Fibroblast of skin of scalp (primary cell): ENCODE data around the gene ZBTB7B.

Source experiments
- DNase-seq: peaks from one replicate; pipeline ENCODE4 v3.0.0-alpha.2; 2013

ZBTB7B gene

DNA sequence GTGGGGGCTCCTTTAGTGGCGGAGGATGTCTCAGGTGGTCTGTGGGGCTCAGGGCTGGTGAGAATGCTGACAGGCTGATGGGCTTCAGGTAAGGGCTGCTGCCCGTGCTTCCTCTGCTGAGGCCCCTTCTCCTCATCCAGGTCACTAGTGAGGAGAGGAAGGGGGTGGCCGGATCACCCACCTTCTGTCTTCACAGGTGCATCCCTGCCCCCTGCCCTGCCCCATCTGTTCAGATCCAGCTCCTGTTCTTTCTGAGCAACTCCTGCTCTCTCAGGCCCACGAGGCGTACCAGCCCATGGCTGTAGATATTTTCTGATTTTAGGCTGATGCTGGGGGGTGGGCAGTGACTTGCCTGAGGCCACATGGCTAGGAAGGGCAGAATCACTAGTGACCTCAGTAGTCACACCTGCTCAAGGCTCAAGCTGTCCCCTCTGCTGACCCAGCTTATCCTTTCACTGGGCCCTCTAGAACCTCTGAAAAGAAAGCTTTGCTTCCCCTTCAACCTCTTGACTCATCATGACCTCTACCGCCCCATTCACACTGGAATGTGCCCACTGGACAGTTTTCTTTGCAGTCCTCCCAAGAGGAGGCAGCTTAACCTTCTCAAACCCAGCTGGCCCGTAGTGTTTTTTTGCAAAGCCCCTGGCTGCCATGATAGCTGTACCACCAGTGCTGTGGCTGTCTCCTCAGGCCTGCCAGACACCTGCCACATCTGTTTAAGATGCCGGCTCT is 16.2 kb downstream of the ZBTB7B start:
- DNase-seq, result no peak

DNA sequence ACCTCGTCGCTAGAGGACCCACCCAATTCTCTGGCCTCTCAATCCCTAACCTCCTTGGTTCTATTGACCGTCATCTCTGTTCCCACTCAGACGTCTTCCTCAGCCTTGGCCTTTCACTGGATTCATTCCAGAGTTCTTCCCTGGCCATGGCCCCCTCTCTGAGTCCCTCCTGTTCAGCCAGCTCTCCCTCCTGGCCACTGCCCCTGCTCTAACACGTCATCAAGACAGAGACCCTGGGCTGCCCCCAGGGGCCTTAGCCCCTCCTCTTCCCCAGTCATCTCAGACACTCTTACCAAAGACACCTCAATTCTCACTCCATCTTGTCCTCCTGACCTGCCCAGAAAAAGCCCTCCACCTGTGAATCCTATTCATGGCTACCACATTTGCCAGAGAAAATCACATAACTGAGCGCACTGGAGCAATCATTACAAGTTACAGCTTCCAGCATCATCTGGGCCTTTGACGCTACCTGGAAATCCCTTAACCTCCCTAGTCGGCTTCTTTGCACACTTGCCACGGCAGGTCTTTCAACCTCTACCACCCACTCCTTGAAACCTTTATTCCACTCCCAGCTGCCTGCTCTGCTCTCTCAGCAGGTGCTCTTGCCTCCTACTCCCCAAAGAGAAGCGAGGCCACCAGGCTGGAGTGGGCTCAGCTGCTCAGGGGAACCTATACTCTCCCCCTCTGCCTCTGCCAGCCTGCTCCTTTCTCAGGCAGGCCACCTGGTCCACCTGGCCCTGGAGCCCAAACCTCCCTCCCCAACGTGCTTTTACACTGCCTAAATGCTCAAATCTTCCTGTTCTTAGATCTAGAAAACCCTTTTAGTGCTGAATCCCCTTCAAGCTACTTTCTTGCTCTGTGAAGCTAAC is 17.0 kb downstream of the ZBTB7B start:
- DNase-seq, result no peak

DNA sequence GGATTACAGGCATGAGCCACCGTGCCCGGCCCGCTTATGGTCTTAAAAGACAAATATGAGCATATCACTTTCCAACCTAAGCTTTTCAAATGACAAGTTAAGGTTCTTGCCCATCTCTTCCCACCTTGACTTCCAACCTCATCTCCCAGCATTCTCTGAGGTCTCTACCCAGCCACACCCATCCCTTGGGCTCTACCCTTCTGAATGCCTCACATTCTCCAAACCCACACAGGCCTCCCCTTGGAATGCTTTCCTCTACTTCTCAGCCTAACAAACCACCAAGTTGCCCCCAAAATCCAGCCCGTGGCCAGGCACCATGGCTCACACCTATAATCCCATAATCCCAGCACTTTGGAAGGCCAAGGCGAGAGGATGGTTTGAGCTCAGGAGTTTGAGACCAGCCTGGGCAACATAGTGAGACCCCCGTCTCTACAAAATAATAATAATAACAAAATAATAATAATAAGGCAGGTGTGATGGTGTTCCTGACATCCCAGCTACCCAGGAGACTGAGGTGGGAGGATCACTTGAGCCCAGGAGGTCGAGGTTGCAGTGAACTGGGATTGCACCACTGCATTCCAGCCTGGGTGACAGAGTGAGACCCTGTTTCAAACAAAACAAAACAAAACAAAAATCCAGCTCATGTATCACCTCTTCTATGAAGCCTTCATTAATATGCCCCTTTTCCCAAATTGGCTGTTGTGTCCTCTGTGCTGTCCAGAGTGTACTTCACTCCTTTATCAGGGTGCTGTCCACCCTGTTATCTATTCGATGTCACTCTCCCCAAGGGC is 19.7 kb downstream of the ZBTB7B start:
- no peak for DNase-seq

DNA sequence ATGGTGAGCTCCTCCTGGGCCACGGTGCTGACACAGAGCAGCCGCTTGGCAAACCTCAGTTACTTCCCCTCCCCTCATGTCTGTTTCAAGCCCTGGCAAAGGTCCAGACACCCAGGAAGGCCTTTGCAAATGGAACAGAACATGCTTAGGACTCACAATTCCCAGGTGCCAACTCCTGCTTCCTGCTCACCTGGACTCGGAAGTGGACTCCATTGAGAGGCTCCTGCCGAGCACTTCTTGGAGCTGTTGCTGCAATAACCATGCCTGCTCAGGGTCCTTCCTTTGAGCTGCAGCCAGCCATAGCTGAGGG is 20.3 kb downstream of the ZBTB7B start:
- DNase-seq, result no peak

DNA sequence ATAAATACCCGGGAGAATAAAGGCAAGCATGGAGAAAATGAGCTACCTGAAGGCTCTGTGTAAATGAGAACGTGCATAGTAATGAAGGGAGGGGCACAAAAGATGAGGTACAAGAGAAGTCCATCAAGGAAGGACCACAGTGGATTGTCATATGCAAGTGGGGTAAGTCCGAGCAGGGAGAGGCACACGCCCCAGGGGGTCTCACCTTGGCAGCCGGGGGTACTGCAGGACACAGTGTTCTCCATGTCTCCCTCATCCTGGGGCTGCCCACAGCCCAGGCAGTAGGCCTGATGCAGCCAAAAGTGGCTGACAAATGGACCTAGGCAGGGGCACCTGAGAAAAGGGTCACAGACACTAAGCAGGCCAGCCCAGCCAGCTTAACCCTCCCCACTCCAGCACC is 21.0 kb downstream of the ZBTB7B start:
- DNase-seq, result no peak

DNA sequence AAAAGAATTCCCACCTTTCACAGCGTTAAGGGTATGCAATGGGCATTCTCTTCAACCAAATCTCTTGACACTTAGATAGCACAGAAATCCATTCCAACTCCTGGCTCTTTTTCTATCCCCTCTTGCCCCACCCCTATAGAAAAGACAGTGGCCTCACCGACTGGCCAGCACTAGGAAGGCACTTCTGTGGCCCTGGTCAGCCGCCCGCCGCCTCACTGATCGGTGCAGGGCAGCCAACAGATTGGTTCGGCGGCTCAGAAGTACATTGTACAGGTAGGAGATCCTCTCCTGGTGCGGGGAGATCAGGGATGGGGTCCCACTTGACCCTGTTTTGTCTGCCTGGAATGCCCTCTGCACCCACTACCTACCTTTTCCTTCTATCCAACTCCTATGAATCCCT is 21.7 kb downstream of the ZBTB7B start:
- DNase-seq, result no peak

DNA sequence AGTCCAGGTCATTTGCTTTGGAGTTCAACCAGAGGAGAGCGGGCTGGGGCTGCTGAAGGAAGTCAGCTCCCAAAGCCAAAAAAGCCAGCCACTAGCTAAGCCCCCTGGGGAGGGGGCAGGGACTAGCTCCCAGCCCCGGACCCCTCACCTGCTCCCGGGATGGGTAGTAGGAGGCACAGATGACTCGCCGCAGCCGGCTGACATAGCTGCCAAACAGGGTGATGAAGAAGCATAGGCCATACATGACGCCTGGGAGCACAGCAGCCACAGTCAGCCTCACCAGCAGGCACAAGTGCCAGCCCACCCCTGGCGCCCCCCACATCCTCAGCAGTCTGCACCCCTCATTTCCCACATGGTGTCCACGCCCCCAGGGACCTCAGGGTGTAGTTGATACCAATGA is 23.6 kb downstream of the ZBTB7B start:
- DNase-seq, result no peak

DNA sequence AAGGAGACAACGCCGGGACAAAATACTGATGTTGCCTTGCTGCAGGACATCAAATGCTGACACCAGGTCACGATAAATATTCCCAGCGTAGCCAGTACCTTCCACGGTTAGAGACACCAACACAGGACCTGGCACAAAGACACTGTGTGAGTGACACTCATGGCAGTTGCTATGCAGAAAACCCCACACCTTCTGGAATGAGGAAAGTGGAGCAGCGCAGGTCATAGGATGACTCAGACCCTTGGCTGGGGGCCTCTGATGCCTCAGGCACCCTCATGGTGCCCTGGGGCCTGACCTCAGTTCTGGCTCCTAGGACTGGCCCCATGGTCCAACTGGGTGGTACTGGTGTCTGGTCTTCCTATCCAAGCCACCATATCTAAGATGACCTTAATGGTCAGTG is 24.0 kb downstream of the ZBTB7B start:
- no peak for DNase-seq

DNA sequence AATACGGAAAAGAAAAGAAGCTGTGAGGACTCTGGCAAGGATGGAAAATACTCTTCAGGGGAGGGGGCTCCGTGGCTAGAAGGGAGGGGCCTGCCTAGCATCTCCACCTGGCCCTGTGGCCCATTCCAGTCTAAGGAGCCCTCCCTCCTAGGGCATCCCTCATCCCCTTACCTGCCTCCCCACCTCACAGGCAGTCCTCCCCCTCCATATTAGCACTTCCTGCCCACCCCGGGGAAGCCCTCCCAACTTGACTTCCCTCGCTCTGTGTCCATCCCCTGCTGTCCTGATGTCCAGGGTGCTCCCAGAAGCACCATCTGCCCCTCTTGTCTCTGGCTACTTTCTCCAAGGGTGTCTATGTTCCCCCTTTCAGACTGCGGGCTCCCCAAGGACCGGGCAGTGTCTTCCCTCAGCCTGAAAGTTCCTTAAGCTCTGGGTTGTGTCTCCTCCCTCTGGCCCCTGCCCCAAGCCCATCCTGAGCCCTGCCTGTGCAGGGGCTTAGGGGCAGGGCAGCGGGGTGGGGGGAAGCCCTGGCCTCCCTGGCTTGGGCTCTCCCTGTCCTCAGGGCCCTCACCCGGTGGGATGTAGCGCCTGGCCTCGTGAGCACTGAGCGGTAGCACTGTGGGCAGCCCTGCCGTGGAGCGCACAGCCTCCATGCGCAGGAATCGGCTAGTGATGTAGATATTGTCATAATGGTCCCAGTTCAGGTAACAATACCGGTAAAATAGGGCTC is 27.1 kb downstream of the ZBTB7B start:
- DNase-seq, result no peak

DNA sequence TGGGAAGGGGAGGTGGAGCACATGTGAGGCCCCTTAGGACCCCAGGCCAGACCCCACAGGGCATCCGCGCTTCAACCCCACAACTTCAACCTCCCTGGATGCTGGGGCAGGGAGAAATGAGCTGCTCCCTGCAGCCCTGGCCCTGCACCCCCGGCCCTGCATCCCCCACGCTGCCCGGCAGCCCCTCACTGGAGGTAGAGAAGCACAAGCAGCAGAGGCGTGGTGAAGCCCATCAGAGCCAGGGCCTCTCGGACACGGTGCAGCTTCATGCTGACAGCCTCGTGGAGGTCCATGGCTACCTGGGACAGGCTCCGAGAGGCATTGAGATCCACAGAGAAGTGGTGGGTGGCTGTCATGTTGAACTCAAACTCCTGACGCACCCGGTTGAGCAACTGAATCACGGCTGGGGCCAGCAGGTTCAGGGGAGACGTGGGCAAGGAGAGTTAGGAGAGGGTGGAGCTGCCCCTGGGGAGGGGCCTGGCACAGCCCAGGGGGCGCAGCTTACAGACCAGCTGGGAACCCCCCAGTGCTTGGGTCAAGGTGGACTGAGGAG is 27.7 kb downstream of the ZBTB7B start:
- no peak for DNase-seq

DNA sequence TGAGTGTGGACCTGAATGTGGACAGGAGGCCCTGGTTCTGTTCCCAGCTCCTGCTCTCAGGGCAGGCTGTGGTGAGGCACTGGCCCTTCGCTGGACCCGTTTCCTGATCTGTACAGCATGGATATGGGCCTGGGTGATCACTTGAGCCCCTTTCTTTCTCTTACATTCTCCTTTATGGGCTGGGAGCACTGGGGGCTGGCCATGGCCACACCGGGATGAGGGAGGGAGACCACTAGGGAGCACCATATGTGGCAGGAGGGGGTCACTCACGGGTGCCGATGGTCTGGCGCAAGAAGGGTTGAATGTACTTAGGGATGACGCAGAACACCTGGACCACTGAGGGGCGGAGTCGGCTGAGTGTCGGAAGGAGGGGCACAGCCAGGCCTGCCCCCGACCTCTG is 28.3 kb downstream of the ZBTB7B start:
- no peak for DNase-seq

DNA sequence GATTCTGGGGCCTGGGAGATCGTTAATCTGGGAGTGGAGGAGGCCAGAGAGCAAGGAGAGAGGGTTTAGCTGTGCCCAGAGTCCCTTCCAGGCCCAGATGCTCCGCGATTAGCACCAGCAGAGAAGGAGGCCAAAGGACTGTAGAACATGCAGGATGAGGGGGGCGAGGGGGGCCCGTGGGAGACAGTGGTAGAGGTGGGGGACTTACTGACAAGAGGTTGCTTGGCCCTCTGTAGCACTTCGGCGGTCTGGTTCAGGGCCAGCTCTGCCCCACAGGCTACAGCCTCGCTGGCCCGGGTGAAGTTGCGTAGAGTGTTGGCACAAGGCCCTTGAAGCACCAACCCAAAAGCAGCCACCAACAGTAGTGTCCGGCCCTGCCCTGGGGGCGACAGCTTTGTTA is 30.3 kb downstream of the ZBTB7B start:
- no peak for DNase-seq

DNA sequence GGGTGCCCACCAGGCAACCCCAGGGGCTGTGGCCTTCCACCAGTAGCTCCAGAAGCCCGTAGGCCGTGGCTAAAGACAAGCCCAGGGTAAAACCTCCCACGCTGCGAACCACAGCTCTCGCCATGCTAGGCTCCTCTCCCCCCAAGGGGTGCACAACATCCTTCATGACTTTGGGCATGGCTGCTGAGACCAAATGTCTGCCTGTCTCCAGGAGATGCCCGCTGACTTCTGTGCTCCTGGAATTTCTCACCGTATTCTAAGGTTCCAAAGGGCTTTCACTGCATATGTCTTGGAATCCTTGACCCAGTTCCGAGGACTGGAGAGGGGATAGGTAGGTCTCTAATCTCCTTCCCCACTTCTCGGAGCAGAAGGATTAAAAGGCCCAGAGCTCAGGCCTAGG is 30.9 kb downstream of the ZBTB7B start, which contains the start of the genes DCST1 and DCST2:
Gene DCST1 (plus strand): TSS at position 301 of the 400 bp plus-strand sequence. CDS start 213 bp downstream, outside the sequence.
Gene DCST2 (minus strand): TSS at position 258 of the 400 bp plus-strand sequence. CDS start 80 bp downstream, at position 178.
- no peak for DNase-seq

DNA sequence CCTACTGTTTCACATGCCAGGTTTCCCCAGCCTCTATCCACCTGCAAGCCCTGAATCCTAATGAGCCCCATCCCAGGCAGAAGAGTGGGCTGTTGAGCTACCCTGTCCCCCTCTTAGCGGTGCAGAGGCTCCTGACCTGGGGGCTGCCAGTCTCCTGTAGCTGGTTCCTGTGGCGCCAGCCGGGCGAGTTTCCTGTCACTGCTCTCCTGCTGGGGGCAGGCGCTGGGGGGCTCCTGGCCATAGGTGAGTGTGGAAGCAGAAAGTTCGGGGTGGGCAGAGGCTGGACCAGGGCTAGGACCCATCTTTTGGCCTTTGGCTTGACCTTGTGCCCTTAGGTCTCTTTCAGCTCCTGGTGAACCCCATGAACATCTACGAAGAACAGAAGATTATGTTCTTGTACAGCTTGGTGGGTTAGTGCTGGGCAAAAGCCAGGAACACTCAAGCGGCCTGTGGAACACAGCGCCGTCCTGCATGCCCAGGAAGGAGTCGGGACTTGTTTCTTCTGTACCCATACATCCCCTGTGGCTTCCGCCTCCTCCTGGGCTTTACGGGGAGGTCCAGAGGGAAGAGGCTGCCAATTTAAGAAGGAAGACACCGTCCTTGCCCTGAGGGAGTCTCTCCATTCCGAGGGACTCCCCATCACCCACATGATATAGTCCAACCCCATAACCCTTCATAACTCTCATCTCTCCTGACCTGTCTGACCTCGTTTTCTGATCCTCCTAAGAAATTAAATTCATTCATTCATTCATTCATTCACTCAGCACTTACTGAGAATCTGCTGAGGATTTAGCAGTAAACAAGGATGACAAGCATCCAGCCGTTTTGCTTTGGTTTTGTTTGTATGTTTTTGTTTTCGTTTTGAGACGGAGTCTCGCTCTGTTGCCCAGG is 32.0 kb downstream of the ZBTB7B start:
- DNase-seq, result no peak

DNA sequence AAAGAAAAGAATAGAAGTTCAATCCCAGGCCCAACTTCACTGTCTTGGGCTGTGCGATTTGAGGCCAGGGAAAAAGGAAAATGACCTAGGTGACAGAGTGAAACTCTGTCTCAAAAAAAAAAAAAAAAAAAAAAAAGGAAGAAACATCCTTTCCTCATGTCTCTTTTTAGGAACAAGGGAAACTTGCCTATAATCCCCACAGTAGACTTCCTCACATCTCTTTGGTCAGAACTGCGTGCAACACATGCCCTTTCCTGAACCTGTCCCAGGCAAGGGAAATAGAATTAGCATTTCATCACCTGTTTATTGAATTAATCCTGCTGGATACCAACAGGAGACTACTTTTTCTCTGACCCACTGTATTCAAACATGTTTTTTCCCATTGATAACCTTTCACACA is 33.3 kb downstream of the ZBTB7B start:
- DNase-seq, result no peak

DNA sequence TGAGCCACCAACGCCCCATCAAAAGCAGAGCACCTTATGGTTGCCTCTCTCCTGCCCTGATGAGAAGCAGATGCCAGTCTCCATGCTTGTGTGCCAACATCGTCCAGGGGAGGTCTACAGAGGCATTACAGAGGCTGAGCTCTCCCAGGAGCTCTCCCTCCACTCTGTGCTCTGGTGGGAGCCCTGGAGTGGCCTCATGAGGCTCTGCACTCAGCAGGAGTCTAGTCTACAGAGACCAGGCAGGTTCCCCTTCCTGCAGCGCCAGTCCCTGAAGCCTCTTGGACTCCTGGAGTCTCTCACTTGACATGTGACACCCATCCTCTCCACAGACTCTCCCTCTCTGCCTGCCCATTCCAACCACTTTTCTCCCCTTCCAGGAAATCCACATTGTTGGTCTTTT is 34.4 kb downstream of the ZBTB7B start:
- DNase-seq, result no peak

DNA sequence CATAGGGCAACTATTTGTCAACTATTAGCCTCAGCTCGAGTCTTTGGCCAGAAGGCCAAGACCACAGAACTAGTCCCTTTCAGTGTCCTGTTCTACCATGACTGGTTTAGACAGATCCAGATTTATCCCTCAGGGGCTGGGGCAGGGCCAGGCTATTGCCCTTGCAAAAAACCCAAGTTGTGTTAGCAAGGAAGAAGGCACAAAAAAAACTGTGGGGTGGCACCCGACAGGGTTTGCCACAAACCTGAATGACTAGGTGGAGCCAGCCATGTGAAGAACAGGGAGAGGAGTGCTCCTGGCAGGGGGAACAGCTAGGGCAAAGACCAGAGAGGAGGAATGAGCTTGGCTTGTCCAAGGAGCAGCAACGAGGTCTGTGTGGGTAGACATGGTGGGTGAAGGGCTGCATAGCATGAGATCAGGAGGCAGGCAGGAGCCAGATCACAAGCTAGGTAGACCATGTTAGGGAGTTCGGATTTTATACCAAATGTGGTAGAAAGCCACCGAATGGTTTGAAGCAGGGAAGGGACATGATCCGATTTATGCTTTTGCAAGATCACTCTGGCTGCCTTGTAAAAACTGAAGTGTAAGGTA is 35.3 kb downstream of the ZBTB7B start:
- no peak for DNase-seq

DNA sequence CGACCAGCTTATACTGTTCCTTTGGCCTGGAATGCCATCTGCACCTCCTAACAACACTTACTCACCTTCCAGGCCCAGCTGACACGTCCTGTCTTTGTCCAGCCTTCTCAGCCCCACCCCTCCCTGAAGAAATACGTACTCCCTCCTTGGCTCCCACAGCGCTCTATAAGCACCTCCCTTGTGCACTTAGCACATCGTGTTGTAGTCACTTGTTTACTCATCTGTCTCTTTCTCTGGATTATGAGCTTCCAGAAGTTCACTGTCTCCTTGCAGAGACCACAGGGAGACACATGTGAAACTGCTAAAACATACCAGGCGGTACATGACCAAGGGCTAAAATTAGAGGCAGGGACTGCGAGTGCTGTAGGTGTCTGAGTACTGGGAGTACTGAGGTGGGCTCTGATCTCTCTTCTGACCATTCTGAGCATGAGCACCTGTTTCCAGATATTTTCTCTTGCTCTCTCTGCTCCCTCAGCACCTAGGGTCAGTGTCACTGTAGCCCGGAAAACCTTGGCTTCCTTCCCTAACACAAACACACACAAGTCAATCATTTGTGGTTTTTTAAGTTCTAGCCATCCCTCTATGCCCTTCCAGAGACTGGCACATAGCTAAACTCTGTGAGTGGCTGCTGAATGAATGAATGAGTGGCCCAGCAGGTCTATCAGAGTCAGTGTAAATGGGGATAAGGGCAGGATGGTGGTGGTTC is 36.2 kb downstream of the ZBTB7B start:
- DNase-seq, result no peak

DNA sequence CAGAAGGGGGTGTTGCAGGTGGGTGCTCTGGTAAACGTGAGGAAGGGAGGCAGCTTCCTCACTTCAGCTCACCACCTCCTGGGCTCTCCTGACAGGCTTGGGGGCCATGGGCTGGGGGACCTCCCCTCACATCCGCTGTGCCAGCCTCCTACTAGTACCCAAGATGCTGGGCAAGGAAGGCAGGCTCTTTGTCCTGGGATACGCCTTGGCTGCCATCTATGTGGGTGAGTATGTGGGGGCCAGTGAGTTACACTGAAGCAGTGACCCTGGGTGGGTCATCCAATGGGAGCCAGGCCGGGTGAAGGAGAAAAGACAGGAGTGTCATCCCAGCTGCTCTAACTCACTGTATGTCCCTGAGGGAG is 36.7 kb downstream of the ZBTB7B start:
- DNase-seq, result no peak
